Endometrium (tissue), 2 donors: ENCODE results near the gene TACC2.
"Not testable (repeated sequence)": the region's sequence is repeated elsewhere in the genome, so short reads cannot be mapped to it uniquely, and the experiment has no call there.

Source experiments
- FAIRE-seq: peaks from 2 replicates; lab custom pipeline; 2012; peaks lifted over from hg19 to GRCh38; lab: Jason Lieb, UNC
- donor health status: control.
- donor health status: control.

The TACC2 gene

GRCh38 chr10:121988361-121989324 is at the start of gene TACC2:
TACC2 (plus strand) TSS chr10:121989163; CDS start chr10:122021982, 32,819 bp downstream.
- no peak for FAIRE-seq

- no peak for FAIRE-seq
Measured at GRCh38 chr10:121941532-121941931, 47.4 kb upstream of the TACC2 start.

- FAIRE-seq: no peak
Measured at GRCh38 chr10:121942749-121943416, 46.1 kb upstream of the TACC2 start.

- FAIRE-seq: no peak
Measured at GRCh38 chr10:121947343-121948330, 41.3 kb upstream of the TACC2 start.

- no peak for FAIRE-seq
Measured at GRCh38 chr10:121949049-121949448, 39.9 kb upstream of the TACC2 start.

GRCh38 chr10:121949451-121949850 is 39.5 kb upstream of the TACC2 start:
- FAIRE-seq: no peak

- FAIRE-seq: no peak
Measured at GRCh38 chr10:121952226-121952625, 36.7 kb upstream of the TACC2 start.

GRCh38 chr10:121956111-121957061 is 32.6 kb upstream of the TACC2 start:
- no peak for FAIRE-seq

- no peak for FAIRE-seq
Measured at GRCh38 chr10:121959671-121960070, 29.3 kb upstream of the TACC2 start.

- FAIRE-seq: no peak
Measured at GRCh38 chr10:121961456-121961855, 27.5 kb upstream of the TACC2 start.

- no peak for FAIRE-seq
Measured at GRCh38 chr10:121965996-121966395, 23.0 kb upstream of the TACC2 start.

- FAIRE-seq: not testable (repeated sequence)
Measured at GRCh38 chr10:121969086-121969485, 19.9 kb upstream of the TACC2 start.

GRCh38 chr10:121974019-121974534 is 14.9 kb upstream of the TACC2 start:
- FAIRE-seq: no peak

GRCh38 chr10:121974535-121975294 is 14.2 kb upstream of the TACC2 start, which contains the start of gene NSMCE4A:
NSMCE4A (minus strand) TSS chr10:121975217; CDS start chr10:121975165, 52 bp downstream.
- FAIRE-seq: no peak

- FAIRE-seq: no peak
Measured at GRCh38 chr10:121975295-121976086, 13.5 kb upstream of the TACC2 start.

GRCh38 chr10:121976607-121977006 is 12.4 kb upstream of the TACC2 start:
- FAIRE-seq: no peak

GRCh38 chr10:121978511-121978910 is 10.5 kb upstream of the TACC2 start:
- no peak for FAIRE-seq

- no peak for FAIRE-seq
Measured at GRCh38 chr10:121981346-121981745, 7.6 kb upstream of the TACC2 start.

GRCh38 chr10:121983852-121984251 is 5.1 kb upstream of the TACC2 start:
- no peak for FAIRE-seq
